ENCODE measurements around the gene RXFP4. TPM values are rescaled to one million over a fixed set of nuclear protein-coding genes. Genes with fewer than 3 reads are reported as not detected.

RXFP4 gene
- total RNA-seq, 1 donor from 2014 or later = not detected

GRCh38 chr1:155944444-155944799 lies 3.0 kb downstream of the RXFP4 start:
- peaks cover 16% of the 10 kb centered on the region for H3K36me3 Mint-ChIP-seq (ENCODE audit: unreplicated experiment)

GRCh38 chr1:155946633-155947219 lies 5.3 kb downstream of the RXFP4 start:
- Mint-ChIP-seq H3K27ac (ENCODE audit: unreplicated experiment) (no peak overlapping the region), H3K9me3 (ENCODE audit: unreplicated experiment) (no peaks in the 10 kb centered on the region), H3K36me3 (ENCODE audit: unreplicated experiment) (peaks cover 28% of the 10 kb centered on the region), H3K4me3 (ENCODE audit: unreplicated experiment) (no peak overlapping the region), H3K27me3 (ENCODE audit: unreplicated experiment) (no peaks in the 10 kb centered on the region), H3K4me1 (ENCODE audit: unreplicated experiment) (peaks cover 26% of the 10 kb centered on the region)
- no peak for DNase-seq (ENCODE audit: extremely low spot score, unreplicated experiment)
- no peak for TF ChIP-seq CTCF (IDR thresholded peaks at IDR 0.05)

More at GRCh38 chr1:155944444-155944799, 3.0 kb downstream of the RXFP4 start:
- Mint-ChIP-seq H3K27ac (ENCODE audit: unreplicated experiment) (peak overlapping the region; percentile 33), H3K4me3 (ENCODE audit: unreplicated experiment) (no peak overlapping the region), H3K4me1 (ENCODE audit: unreplicated experiment) (peaks cover 44% of the 10 kb centered on the region), H3K9me3 (ENCODE audit: unreplicated experiment) (no peaks in the 10 kb centered on the region), H3K27me3 (ENCODE audit: unreplicated experiment) (no peaks in the 10 kb centered on the region)
- no peak for DNase-seq (ENCODE audit: extremely low spot score, unreplicated experiment)
- TF ChIP-seq CTCF (IDR thresholded peaks at IDR 0.05) = no peak

- DNase-seq (ENCODE audit: extremely low spot score, unreplicated experiment) = no peak
- no peak for TF ChIP-seq CTCF (IDR thresholded peaks at IDR 0.05)
- H3K36me3 Mint-ChIP-seq (ENCODE audit: unreplicated experiment) = peaks cover 34% of the 10 kb centered on the region
- H3K27ac Mint-ChIP-seq (ENCODE audit: unreplicated experiment) = no peak overlapping the region
- no peak overlapping the region for H3K4me3 Mint-ChIP-seq (ENCODE audit: unreplicated experiment)
- no peaks in the 10 kb centered on the region for H3K27me3 Mint-ChIP-seq (ENCODE audit: unreplicated experiment)
- no peaks in the 10 kb centered on the region for H3K9me3 Mint-ChIP-seq (ENCODE audit: unreplicated experiment)
- peaks cover 20% of the 10 kb centered on the region for H3K4me1 Mint-ChIP-seq (ENCODE audit: unreplicated experiment)
Observed at GRCh38 chr1:155947292-155947691, 5.9 kb downstream of the RXFP4 start.

- no peaks in the 10 kb centered on the region for H3K9me3 Mint-ChIP-seq (ENCODE audit: unreplicated experiment)
- no peak for TF ChIP-seq CTCF (IDR thresholded peaks at IDR 0.05)
- H3K4me1 Mint-ChIP-seq (ENCODE audit: unreplicated experiment) = peaks cover 16% of the 10 kb centered on the region
- no peak overlapping the region for H3K27ac Mint-ChIP-seq (ENCODE audit: unreplicated experiment)
- peaks cover 38% of the 10 kb centered on the region for H3K36me3 Mint-ChIP-seq (ENCODE audit: unreplicated experiment)
- no peak for DNase-seq (ENCODE audit: extremely low spot score, unreplicated experiment)
- H3K4me3 Mint-ChIP-seq (ENCODE audit: unreplicated experiment) = no peak overlapping the region
- H3K27me3 Mint-ChIP-seq (ENCODE audit: unreplicated experiment) = no peaks in the 10 kb centered on the region
Observed at GRCh38 chr1:155947741-155948140, 6.3 kb downstream of the RXFP4 start.

- Mint-ChIP-seq H3K36me3 (ENCODE audit: unreplicated experiment) (peaks cover 53% of the 10 kb centered on the region), H3K27me3 (ENCODE audit: unreplicated experiment) (no peaks in the 10 kb centered on the region)
Observed at GRCh38 chr1:155950829-155951228, 9.4 kb downstream of the RXFP4 start.

More at GRCh38 chr1:155950829-155951228, 9.4 kb downstream of the RXFP4 start:
- Mint-ChIP-seq H3K27ac (ENCODE audit: unreplicated experiment) (no peak overlapping the region), H3K4me3 (ENCODE audit: unreplicated experiment) (no peak overlapping the region), H3K9me3 (ENCODE audit: unreplicated experiment) (no peaks in the 10 kb centered on the region), H3K4me1 (ENCODE audit: unreplicated experiment) (no peaks in the 10 kb centered on the region)
- no peak for DNase-seq (ENCODE audit: extremely low spot score, unreplicated experiment)
- TF ChIP-seq CTCF (IDR thresholded peaks at IDR 0.05) = no peak

Data from osteocyte (in vitro differentiated cells).